ENCODE data around the gene INTS12. TPM values are rescaled to one million over a fixed set of nuclear protein-coding genes. Genes with fewer than 3 reads are reported as not detected.

The INTS12 gene
- total and polyA plus RNA-seq, 2 experiments from 2014 or later = 12.6 to 15.3 TPM

DNA sequence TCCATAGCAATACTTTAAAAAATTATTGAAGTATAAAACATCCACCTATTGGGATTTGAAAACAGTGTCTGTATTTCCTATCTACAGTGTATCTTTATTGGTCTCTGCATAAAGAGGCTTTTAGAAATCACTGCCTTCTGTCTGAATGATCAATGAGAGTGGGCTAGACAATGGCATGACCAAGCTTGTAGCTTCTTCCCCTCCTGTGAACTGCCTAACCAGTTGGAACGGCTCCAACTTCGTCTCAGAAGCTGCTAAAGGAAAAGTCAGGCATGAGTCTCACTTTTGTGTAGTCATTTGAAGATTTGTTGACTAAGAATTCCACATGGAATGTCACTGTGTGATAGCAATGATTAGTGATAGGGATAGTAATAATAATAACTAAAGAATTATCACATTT, 64.2 kb downstream of the INTS12 start (continued):
- no peak for TF ChIP-seq EZH2 (IDR thresholded peaks at IDR 0.05; ENCODE audit: low read depth, unreplicated experiment)
- TF ChIP-seq JUNB (IDR thresholded peaks at IDR 0.05; ENCODE audit: unreplicated experiment) = no peak
- no peak for TF ChIP-seq POLR2AphosphoS5 (IDR thresholded peaks at IDR 0.05; ENCODE audit: low read depth)
- TF ChIP-seq STAT1 (IDR thresholded peaks at IDR 0.05; ENCODE audit: unreplicated experiment) = no peak
- TF ChIP-seq EZH2phosphoT487 (IDR thresholded peaks at IDR 0.05; ENCODE audit: unreplicated experiment) = no peak
- TF ChIP-seq, protein P1, sequence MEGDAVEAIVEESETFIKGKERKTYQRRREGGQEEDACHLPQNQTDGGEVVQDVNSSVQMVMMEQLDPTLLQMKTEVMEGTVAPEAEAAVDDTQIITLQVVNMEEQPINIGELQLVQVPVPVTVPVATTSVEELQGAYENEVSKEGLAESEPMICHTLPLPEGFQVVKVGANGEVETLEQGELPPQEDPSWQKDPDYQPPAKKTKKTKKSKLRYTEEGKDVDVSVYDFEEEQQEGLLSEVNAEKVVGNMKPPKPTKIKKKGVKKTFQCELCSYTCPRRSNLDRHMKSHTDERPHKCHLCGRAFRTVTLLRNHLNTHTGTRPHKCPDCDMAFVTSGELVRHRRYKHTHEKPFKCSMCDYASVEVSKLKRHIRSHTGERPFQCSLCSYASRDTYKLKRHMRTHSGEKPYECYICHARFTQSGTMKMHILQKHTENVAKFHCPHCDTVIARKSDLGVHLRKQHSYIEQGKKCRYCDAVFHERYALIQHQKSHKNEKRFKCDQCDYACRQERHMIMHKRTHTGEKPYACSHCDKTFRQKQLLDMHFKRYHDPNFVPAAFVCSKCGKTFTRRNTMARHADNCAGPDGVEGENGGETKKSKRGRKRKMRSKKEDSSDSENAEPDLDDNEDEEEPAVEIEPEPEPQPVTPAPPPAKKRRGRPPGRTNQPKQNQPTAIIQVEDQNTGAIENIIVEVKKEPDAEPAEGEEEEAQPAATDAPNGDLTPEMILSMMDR (conservative IDR thresholded peaks at IDR 0.05; ENCODE audit: low read depth in 2 of 2) = no peak
- TF ChIP-seq, protein P2, sequence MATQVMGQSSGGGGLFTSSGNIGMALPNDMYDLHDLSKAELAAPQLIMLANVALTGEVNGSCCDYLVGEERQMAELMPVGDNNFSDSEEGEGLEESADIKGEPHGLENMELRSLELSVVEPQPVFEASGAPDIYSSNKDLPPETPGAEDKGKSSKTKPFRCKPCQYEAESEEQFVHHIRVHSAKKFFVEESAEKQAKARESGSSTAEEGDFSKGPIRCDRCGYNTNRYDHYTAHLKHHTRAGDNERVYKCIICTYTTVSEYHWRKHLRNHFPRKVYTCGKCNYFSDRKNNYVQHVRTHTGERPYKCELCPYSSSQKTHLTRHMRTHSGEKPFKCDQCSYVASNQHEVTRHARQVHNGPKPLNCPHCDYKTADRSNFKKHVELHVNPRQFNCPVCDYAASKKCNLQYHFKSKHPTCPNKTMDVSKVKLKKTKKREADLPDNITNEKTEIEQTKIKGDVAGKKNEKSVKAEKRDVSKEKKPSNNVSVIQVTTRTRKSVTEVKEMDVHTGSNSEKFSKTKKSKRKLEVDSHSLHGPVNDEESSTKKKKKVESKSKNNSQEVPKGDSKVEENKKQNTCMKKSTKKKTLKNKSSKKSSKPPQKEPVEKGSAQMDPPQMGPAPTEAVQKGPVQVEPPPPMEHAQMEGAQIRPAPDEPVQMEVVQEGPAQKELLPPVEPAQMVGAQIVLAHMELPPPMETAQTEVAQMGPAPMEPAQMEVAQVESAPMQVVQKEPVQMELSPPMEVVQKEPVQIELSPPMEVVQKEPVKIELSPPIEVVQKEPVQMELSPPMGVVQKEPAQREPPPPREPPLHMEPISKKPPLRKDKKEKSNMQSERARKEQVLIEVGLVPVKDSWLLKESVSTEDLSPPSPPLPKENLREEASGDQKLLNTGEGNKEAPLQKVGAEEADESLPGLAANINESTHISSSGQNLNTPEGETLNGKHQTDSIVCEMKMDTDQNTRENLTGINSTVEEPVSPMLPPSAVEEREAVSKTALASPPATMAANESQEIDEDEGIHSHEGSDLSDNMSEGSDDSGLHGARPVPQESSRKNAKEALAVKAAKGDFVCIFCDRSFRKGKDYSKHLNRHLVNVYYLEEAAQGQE (IDR thresholded peaks at IDR 0.05; ENCODE audit: unreplicated experiment) = no peak

DNA sequence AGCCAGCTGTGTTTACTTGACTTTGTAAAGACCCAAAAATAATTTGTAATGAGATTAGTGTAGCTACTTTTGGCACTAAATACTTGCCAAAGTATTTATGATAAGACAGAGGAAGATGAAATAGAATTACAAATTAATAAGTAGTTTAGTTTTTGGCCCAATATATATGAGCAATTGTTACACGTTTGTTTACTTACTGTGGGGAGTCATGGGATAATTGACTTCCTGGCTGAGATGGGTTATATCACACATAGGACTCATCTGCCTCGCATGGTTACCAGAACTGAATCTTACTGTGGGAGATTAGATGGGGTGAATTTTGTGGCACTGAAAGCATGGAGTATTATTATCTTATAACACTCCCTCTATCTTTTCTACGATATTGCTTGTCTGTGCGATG, 66.6 kb downstream of the INTS12 start:
- Mint-ChIP-seq H3K27me3 (ENCODE audit: insufficient read depth, low read depth, poor library complexity) (no peaks in the 10 kb centered on the region), H3K27ac (no peak overlapping the region), H3K4me3 (no peak overlapping the region), H3K36me3 (ENCODE audit: low read depth) (no peaks in the 10 kb centered on the region), H3K4me1 (peaks cover 8% of the 10 kb centered on the region), H3K9me3 (no peaks in the 10 kb centered on the region)
- H3K36me3 ChIP-seq (ENCODE audit: insufficient read depth) = no peaks in the 10 kb centered on the region
- H3K27ac ChIP-seq (ENCODE audit: low read depth) = no peak overlapping the region
- TF ChIP-seq, protein P2 (IDR thresholded peaks at IDR 0.05; ENCODE audit: unreplicated experiment) = no peak
- TF ChIP-seq ZNF331 (CRISPR knock-in tag; IDR thresholded peaks at IDR 0.05; ENCODE audit: low read depth) (no peak), JUNB (IDR thresholded peaks at IDR 0.05; ENCODE audit: unreplicated experiment) (no peak), EZH2 (IDR thresholded peaks at IDR 0.05; ENCODE audit: low read depth, unreplicated experiment) (no peak)
- TF ChIP-seq, protein P1 (conservative IDR thresholded peaks at IDR 0.05; ENCODE audit: low read depth in 2 of 2) = no peak
- no peak for ATAC-seq
- H3K9me2 ChIP-seq (ENCODE audit: insufficient read depth) = no peaks in the 10 kb centered on the region; the same call in 1 of the 2 replicates
- H3K27me3 ChIP-seq (ENCODE audit: insufficient read depth) = no peaks in the 10 kb centered on the region
- no peaks in the 10 kb centered on the region for H3F3A ChIP-seq (replicated peaks; ENCODE audit: low read depth)
- no peak overlapping the region for H3K4me2 ChIP-seq
- H3K79me2 ChIP-seq (replicated peaks; ENCODE audit: insufficient read depth) = no peaks in the 10 kb centered on the region
- no peak for DNase-seq (ENCODE audit: low spot score)
- H2AFZ ChIP-seq = no peak overlapping the region
- no peak overlapping the region for H3K4me3 ChIP-seq
- no peaks in the 10 kb centered on the region for H4K20me1 ChIP-seq (replicated peaks; ENCODE audit: insufficient read depth)
- H3K4me1 ChIP-seq (ENCODE audit: insufficient read depth) = no peaks in the 10 kb centered on the region; the same call in 1 of the 2 replicates

Measured in GM23338 (cell line).